HG02610 (cell line): ENCODE results near the gene GLI1.
A peak's percentile ranks its signal among the peaks of the same experiment; 100 is the strongest.
"Not testable (repeated sequence)": the region's sequence is repeated elsewhere in the genome, so short reads cannot be mapped to it uniquely, and the experiment has no call there.

Experiments used
- ATAC-seq: cut with Tn5 transposase; IDR thresholded peaks from one replicate; pipeline ENCODE4 v1.9.1; 2021; ENCODE audit warnings: mild to moderate bottlenecking, moderate library complexity; ENCODE audit not compliant: unreplicated experiment

GLI1 gene

DNA sequence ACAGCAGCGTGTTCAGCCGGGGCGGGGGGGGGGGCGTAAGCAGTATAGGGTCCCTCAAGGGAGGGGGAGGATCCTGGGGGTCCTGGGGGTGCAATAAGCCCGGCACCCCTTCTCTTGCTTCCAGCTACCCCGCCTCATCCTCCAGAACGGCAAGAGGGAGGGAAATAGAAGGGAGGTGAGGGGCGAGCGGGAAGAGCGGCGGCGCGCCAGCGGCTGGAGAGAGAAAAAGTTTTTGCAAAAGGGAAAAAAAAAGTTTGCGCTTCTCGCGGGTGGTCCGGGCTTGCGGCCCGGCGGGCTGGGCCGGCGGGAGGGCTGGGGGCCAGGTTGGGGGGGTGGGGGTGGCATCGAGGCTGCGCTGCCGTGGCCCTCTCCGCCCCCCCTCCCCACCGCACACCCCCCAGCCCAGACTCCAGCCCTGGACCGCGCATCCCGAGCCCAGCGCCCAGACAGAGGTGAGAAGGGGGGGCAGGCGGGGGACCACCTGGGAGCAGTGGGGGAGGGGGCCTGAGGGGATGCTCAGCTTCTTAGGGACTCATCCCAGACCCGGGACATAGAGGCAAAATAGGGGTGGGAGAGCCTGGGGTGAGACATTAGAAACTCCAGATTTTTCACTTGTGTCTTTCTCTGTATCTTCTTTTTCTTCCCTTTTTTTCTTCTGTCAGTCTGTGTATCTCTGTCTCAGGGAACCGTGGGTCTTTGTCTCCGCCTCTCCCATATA lies at the start of gene GLI1:
Gene GLI1, plus strand, starts transcription at position 36 of the 718 bp plus-strand sequence. CDS start 3,907 bp downstream, outside the sequence.
- no peak for ATAC-seq

DNA sequence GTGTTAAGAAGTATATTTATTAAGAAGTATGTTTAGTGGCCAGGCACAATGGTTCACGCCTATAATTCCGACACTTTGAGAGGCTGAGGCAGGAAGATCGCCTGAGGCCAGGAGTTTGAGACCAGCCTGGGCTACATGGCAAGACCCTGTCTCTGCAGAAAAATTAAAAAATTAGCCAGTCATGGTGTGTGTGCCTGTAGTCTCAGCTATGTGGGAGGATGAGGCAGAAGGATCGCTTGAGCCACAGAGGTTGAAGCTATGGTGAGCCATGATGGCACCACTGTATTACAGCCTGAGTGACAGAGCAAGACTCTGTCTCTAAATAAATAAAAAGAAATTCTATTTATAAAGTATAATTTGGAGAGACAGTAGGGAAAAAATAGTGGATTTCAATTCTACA lies 49.1 kb upstream of the GLI1 start:
- ATAC-seq, result no peak

DNA sequence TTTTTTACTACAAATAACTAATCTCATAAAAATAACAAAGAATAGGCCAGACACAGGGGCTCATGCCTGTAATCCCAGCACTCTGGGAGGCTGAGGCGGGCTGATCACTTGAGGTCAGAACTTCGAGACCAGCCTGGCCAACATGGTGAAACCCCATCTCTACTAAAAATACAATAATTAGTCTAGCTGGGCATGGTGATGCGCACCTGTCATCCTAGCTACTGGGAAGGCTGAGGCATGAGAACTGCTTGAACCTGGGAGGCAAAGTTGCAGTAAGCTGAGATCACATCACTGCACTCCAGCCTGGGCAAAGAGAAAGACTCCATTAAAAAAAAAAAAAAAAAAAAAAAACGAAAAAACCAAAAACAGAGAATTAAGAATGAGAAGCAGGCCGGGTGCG lies 45.4 kb upstream of the GLI1 start:
- not testable (repeated sequence) for ATAC-seq

DNA sequence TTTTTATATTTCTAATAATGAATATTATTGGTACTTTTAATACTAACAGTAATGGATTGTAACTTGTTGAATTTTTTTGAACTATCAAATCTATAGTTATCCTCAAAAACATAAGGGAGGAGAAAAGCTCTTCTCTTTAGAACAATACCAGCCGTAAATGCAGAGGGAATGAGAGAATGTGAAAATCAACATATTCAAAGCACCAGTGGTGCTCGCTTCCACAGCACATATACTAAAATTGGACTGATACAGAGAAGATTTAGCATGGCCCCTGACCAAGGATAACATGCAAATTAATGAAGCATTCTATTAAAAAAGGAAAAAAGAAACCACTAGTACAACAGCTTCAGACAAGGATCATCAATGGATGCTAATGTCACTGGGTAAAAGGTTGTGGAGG lies 44.5 kb upstream of the GLI1 start:
- ATAC-seq, result no peak

DNA sequence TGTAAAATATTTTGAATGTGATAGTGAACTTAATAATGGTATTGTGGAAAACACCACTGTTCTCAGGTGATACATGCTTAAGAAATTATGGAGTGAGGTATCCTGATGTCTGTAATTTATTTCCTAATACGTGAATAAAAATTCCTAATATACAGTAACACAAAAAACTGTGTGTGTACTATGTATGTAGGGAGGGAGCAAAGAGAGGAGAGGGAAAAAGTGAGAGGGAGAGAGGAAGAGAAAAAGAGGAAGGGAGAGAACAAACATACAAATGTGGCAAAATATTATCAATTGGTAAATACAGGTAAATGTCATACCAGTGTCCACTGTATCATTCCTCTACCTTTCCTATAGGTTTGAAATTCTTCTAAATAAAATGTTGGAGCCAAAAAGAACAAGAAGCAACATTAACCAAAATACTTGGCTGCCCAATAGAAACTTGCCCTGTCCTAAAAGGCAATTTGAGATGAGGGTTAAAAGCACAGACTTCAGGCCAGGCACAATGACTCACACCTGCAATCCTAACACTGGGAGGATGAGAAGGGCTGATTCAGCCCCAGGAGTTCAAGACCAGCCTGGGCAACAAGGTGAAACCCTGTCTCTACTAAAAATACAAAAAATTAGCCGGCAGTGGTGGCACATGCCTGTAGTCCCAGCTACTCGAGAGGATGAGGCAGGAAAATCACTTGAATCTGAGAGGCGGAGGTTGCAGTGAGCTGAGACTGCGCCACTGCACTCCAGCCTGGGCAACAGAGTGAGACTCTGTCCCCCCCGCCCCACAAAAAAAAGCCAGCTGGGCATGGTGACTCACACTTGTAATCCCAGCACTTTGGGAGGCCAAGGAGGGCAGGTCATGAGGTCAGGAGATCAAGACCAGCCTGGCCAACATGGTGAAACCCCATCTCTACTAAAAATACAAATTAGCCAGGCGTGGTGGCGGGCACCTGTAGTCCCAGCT lies 43.3 kb upstream of the GLI1 start:
- ATAC-seq, result no peak

DNA sequence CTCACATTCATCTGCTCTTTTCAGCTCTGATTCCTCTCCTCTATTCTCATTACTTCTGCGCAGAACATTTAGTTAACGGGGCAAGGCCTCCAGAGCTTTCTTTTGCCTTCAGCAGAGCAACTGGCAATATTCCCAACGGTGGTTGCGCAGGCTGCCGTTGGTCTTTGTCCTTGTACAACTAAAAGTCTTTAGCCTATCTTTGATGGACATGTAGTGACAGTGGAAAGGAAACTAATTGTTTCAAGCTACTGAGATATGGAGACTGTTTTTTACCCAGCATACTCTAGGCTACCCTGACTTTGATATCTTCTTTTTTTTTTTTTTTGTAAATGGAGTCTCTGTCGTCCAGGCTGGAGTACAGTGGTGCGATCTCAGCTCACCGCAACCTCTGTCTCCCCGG lies 41.3 kb upstream of the GLI1 start:
- no peak for ATAC-seq

DNA sequence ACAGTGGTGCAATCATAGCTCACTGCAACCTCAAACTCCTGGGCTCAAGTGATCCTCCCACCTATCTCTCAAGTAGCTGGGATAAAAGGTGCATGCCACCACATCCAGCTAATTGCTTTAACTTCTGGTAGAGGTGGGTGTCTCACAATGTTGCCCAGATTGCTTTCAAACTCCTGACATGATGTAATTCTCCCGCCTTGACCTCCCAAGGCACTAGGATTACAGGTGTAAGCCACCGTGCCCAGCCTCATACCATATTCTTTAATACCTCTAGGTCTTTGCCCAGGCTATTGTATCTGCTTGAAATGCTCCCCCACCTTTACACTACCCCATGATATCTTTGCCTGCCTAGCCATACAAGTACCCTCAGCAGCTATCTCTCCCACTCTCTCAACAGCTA lies 40.1 kb upstream of the GLI1 start:
- ATAC-seq, result no peak

DNA sequence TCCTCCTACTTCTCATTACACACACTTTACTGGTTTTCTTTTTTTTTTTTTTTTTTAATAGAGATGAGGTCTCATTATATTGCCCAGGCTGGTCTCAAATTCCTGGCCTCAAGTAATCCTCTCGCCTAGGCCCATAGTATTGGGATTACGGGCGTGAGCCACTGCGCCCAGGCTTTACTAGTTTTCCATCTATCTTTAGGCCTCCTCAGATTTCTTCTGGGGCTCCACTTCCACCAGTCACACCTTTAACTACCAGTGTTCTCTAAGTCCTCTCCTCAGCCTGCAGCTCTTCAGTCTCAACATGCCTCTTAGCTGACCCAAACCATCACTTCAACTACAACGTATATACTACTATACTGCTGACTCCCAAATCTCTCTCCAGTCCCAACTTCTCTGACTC lies 39.1 kb upstream of the GLI1 start:
- no peak for ATAC-seq

DNA sequence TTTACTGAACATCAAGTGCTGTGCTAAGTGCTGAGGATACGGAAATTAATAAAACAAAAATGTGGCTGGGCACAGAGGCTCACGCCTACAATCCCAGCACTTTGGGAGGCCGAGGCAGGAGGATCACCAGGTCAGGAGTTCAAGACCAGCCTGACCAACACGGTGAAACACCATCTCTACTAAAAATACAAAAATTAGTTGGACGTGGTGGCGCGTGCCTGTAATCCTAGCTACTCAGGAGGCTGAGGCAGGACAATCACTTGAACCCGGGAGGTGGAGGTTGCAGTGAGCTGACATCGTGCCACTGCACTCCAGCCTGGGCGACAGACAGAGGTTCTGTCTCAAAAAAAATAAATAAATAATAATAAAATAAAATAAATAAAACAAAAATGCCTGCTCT lies 32.6 kb upstream of the GLI1 start:
- ATAC-seq, result not testable (repeated sequence)

DNA sequence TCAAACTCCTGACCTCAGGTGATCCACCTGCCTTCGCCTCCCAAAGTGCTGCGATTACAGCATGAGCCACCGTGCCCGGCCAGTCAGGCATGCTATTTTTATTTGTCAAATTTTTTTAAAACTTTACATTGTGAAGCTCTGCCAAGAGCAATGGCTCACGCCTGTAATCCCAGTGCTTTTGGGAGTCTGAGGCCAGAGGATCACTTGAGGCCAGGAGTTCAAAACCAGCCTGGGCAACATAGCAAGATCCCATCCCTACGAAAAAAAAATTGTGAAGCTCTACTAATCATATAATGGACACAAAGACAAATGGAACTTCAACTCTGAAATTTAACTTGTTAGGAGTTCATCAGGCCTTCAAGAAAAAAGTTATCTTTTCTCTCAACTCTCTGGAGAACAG lies 30.6 kb upstream of the GLI1 start:
- no peak for ATAC-seq

DNA sequence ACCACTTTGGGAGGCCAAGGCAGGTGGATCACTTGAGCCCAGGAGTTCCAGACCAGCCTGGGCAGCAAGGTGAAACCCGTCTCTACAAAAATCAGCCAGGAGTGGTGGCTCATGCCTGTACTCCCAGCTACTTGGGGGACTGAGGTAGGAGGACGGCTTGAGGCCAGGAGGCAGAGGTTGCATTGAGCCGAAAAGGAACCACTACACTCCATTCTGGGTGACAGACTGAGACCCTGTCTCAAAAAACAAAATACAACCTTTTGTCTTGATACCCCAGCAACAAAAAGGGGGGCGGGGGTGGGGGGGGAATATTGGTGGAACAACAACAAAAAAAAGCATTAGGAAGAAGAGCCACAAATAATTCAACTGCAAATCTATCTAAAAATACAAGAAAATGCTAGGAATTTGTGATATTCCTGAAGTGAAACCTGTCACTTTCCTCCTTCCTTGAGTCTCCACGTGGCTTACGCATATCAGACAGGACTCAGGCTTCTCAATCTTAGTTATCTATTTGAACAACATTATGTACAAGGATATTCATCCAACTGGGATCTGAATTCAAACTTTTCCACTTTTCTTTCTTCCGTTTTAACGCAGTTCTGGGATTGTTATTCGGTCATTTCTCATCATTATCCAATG lies 30.0 kb upstream of the GLI1 start:
- ATAC-seq, result no peak

DNA sequence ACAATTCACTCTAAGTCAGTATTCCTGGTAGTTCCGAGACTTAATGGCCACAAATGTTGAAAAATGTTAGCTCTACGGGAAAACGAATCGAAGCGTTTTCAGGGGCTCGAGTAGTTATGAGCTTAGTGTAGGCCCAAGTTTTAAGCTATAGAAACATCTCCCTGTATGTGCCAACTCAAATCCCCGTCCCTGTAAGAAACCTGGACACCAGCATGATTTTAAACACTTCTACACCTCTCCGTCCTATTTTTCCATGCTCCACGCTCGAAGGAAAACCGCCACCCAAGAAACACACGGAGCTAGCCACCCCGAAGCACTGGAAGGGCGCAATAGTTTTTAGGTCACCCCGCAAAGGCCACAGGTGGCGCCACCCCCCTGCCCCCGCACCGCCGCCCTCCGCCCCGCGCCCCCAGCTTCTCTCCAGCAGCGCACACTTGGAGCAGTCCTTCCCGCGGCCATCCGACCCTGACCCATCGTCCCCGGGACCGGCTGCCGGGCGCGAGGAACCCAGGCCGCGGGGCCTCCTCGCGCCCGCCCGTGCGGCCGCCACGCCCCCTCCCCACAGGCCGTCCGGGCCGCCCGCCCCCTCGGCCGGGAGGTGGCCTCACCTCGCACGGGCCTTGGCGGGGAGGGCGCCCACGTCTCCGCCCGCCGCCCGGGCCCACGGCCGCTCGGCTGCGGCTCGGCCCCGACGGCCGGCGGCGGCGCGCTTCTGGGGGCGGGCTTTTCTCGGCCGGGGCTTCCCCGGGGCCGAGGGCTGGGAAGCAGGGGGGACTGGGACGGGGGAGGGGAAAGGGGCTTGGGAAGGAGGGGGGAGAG lies 29.3 kb upstream of the GLI1 start:
- ATAC-seq, result peak; percentile 48

DNA sequence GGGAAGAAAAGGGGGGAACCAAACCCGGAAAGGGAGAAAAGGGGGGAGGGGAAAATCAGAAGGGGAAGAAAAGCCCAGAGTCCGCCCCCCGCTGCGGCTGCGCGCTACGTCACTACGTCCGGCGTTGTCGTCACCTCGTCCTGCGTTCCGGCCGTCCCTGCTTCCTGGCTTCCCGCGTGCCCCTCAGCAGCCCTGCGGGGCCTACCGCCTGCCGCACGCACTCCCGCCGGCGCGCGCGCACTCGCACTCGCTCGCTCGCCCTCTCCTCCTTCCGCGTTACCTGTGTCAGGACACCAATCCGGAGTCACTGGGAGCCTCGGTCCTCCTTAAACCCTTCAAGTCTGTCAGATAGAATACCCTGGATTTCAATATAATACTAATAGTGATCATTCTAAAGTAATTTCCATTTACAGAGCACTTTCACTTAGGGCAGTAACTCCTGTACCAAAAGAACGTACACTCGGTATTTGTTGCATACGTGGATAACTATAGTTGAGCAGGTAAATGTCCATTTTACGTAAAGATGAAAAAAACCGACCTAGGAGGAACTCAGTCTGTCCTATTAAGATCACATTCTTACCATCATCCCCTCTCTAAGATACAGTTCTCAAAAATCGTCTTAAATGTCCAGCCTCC lies 28.5 kb upstream of the GLI1 start, which contains the start of gene R3HDM2:
Gene R3HDM2, minus strand, starts transcription at position 113 of the 636 bp plus-strand sequence. CDS start 120,615 bp downstream, outside the sequence.
- ATAC-seq, result peak; percentile 93

DNA sequence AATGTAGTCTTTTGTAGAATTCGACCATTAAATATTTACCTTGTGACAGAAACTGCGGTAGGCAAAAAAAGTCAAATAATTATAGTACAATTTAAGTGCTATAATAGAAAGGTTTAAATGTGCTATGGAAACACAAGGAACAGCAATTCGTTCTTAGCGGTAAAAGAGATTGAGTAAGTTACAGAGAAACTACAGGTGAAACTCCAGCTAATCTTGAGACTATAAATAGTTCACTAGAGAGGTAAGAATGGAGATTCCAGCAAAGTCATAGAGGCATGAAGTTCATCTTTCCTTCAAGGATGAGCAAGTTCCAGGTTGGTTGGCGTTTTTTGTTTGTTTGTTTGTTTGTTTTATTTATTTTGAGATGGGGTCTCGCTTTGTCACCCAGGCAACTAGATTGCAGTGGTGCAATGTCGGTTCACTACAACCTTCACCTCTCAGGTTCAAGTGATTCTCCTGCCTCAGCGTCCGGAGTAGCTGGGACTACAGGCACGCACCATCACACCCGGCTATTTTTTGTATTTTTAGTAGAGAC lies 27.9 kb upstream of the GLI1 start:
- no peak for ATAC-seq

DNA sequence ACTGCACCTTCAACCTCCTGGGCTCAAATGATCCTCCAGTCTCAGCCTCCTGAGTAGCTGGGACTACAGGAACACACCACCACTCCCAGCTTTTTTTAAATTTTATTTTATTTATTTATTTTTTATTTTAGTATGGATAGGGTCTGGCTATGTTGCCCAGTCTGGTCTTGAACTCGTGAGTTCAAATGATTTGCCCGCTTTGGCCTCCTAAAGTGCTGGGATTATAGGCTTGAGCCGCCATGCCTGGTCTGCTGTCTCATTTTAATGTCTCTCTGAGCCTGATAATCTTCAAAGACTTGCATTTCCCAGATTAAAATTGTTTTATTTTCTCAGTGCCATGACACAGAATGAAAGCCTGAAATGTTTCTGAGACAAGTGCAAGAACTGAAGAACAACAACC lies 26.2 kb upstream of the GLI1 start:
- no peak for ATAC-seq

DNA sequence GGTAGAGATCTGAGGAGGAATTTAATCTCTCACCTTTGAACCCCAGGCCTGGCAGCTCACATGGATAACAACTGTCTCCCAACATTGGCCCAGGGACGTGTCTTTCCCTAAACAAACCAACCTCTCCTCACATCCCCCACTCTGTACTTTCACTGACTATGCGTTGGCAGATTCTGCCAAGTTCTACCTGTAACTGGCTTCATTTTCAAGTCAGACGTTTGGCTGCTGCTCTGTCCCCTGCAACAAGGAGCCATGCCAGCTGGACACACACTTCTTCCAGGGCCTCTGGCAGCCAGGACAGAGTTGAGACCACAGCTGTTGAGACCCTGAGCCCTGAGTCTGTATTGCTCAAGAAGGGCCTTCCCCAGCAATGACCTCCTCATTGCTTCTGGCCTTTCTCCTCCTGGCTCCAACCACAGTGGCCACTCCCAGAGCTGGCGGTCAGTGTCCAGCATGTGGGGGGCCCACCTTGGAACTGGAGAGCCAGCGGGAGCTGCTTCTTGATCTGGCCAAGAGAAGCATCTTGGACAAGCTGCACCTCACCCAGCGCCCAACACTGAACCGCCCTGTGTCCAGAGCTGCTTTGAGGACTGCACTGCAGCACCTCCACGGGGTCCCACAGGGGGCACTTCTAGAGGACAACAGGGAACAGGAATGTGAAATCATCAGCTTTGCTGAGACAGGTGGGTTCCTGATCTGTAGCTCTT lies 24.9 kb upstream of the GLI1 start, which contains the start of gene INHBC:
Gene INHBC, plus strand, starts transcription at position 268 of the 707 bp plus-strand sequence. Its CDS starts 103 bp downstream, at position 371.
- ATAC-seq, result no peak

DNA sequence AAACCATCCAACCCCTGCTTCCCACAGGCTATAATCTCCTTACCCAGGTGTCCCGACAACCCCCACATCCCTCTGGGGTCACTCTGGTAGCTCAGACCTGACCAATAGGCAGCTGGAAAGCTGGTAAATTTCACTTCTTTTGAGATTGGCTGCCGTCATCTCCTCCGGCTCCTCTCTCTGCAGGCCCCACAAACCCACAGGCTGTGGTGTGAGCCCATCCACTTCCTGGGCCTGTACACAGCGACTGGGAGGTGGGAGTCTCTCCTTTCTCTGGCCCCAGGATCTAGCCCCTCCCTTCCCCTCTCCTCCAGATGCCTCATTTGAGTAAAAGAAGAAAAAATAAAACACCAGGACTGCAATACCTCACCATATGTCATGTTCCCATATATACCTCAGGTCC lies 24.3 kb upstream of the GLI1 start:
- no peak for ATAC-seq

DNA sequence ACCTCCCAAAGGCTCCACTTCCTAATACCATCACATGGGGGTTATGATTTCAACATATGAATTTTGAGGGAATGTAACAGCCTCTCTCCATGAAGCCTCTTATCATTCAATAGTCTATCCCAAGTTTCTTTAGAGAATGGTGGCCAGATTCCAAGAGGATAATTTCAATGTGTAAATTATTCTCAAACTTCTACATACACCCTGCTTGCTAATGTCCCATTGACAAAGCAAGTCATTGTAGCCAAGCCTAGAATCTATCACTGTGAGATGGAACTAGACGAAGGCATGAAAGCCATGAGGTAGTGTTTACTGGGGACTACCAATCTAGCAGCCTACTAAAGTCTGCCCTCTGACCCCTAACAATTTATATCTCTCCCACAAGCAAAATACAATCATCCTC lies 21.2 kb upstream of the GLI1 start:
- no peak for ATAC-seq

DNA sequence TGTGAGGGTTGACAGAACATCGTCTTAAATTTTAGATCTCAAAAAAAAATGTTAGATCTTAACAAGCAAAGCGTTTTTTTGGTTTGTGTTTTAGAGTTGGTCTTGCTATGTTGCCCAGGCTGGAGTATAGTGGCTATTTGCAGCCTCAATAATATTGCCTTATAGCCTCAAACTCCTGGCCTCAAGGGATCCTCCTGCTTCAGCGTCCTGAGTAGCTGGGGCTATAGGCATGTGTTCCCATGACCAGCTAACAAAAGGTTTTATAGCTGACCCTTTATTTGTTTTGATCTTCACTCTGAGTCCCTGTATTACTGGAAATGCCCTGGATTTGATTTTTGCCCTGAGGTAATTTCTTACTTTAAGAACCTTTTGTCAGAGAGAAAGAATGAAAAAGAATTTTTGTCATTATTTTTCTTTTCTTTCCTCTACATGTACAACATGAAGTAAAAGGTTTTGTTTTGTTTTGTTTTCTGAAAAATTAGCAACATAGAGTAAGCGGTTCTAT lies 19.8 kb upstream of the GLI1 start:
- ATAC-seq, result no peak
